ENCODE measurements around the gene DAAM1.

DAAM1 gene

DNA sequence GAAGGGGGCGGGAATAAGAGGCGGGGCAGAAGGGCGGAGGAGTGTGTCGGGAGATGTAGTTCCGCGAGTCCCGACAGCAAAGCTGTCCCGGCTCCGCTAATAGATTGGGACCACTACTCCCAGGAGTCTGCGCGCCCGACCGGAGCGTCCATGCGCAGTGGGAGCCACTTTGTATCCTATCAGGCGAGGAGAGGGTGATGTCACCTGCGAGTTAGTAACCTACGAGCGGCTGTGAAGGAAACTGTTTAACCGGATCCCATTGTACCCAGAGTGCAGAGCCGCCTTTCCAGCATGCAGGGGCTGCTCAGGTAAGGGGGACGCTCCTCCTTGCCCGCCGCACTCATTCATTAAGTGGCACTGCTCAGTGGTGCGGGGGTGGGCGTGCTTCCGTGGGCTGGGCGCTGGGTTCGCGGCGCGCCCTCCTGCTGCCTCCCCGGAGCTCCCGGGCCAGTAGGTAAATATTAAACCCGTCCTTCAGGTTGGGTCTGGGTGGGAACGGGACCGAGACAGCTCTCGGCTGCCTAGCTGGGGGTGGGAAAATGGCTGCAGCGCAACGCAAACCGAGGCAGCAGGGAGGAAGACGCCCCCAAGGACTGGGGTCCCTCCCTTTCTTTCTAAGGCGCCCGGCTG lies at the start of gene DAAM1:
DAAM1 (plus strand) TSS at position 207 of the 630 bp plus-strand sequence. CDS start 74,811 bp downstream, outside the sequence.
- in situ Hi-C loops (cut with MboI; ENCODE audit: low sequenced_read_pairs), result no loop called here

DNA sequence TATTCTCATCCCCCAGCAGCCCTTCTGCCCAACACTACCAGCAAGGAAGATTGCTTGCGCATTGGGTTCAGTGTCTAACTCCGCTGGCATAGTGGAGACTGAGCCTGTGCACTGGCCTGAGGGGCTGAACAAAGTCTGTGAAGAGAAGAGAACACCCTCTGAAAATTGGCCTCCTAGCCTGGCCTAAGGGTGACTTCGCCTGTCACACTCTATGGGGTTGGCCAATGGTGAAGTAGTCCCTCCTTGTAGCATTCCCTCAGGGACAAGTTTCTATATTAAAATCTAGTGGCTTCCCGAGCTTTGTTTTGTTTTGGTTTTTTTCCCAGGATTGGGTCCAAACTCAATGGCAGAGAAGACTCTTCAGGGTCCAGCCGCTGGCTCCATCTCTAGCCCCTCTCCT lies 49.1 kb upstream of the DAAM1 start:
- in situ Hi-C loops (cut with MboI; ENCODE audit: low sequenced_read_pairs), result no loop called here

DNA sequence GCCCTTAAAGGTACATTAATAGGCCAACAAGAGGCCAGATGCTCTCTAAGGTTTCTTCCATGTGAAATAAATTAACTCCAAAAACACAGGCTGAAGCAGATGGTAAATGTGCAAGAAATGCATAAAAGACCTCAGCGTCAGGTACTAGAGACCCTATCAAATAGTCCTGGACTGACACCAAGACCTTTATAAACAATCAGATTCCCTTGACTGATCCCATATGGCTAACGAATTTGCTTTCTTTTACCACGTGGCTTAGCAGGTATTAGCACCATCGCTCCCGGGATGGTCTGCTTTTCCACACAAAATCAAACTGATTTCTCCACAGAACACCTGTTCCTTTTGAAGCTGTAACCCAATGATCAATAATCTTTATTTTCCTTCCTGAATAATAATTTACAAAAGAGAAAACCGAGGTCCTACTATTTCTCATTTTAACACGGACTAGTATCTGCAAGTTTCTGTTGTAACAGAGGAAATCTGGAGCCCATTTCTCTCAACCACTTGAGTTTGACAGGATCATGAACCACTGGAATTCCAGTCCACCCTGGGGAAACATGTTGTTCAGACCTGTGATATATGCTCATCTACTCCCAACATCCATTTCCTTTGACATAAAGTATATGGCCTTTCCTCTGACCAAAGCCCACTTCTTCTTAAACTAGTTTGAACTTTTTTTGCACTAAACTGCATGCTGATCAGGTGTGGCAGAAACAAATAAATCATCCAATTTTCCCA lies 48.2 kb upstream of the DAAM1 start:
- in situ Hi-C loops (cut with MboI; ENCODE audit: low sequenced_read_pairs), result no loop called here

DNA sequence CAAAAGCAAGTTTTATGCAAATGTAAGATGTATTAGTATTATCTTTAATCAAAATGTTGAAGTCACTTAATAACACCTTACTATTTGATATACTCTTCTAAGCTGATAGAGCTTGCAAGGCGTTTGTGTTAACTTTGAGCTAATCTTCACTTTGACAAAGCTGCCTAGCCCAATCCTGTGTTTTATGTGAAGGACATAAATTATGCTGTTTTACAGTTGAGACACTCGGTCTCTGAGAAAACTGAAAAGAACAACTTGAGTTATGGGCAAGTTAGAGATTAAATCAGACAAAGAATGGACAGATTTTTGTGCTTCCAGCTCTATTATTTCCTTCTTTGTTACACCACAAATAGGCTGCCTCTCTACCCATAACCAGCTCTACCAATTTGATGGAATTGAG lies 42.0 kb upstream of the DAAM1 start:
- in situ Hi-C loops (cut with MboI; ENCODE audit: low sequenced_read_pairs), result no loop called here

DNA sequence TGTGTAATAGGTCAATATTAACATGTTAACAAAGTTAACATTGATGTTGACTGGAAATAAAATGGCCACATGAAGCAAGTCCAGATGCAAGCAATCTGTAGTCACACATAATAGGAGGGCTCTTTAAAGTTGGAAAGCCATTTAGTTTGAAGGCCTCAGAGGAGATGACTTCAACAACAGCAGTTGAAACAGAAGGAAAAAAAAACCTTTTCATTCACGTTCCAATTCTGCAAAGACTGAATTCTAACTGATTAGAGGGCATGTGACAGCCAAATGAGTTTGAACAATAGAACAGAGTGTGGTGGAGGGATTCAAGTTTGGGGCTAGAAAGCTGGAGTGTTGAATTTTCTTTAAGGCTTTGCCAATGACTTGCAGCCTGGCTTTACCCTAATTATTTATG lies 41.5 kb upstream of the DAAM1 start:
- in situ Hi-C loops (cut with MboI; ENCODE audit: low sequenced_read_pairs), result no loop called here

DNA sequence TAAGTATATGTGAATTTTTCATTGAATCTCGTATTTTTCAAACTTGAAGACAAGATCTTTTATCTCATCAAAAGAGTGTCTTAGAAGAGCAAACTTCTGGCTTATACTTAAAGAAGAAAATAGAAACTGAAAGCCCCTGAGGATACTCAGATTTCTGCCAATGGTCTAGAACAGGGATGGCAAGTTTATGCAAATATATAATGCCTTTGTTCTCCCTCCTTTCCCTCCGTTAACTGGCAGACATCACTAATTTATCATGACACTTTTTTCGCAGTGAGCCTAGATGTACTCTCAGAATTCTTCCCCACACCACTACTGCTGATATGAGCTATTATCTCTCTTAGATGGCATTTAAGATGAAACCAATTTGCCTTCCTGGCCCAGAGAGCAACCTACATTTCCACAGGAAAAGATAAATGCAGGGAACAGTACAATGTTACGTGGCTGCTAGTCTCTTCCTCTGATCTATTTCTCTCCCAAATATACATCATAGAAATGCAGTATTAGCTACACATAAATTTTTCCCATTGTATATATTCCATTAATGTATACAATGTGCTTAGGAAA lies 40.0 kb upstream of the DAAM1 start:
- in situ Hi-C loops (cut with MboI; ENCODE audit: low sequenced_read_pairs), result no loop called here

DNA sequence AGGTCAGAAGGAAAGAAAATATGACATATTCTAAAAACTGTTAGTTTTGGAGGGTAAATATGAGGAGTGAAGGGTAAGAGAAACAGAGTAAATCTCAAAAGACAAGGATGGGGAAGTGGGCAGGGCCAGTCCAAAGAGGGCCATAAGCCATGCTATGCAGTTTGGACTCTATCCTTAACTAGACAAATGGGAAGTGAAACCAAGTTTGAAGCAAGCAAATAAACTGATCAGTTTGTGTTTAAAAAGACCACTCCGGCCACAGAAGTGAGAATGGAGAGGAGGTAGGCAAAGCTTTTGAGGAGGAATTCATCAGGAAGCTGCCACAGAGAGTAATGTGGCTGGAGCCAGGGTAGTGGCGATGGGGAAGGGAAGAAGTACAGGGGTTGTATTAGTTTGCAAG lies 37.5 kb upstream of the DAAM1 start:
- in situ Hi-C loops (cut with MboI; ENCODE audit: low sequenced_read_pairs), result no loop called here

DNA sequence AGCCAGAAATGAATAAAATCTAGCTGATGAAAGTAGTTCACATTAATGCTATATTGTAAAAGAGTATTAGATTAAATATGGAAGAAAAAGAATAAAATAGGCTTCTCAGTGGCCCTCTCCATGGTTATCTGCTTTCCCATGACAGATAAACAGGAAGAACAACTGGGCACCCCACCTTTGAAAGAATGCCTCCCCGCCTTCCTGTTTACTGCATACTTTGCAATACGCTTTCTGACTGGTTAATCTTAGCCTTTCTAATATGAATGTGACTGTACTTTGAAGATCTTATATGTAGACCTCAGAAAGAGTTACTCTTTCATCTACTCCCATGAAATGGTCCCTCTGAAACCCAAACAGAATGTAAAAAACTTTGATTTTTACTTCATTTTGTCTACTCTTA lies 34.1 kb upstream of the DAAM1 start:
- in situ Hi-C loops (cut with MboI; ENCODE audit: low sequenced_read_pairs), result no loop called here

DNA sequence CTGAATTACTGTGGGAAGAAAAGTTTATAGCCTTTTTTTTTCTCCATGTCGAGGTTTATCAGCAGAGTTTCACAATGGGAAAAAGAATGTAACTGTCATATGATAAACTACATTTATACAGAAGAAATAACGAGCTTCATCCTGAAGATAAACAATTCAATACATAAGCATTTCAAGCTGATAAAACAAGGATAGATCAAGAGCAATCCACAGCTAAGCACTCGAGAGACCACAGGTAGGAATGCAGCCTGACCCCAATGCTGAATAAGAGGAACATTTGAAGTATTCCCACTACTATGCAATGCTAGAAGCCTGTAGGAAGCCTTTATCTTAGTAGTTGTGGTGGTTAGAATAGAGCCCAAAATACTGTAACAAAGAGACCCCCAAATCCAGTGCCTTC lies 32.6 kb upstream of the DAAM1 start:
- in situ Hi-C loops (cut with MboI; ENCODE audit: low sequenced_read_pairs), result no loop called here

DNA sequence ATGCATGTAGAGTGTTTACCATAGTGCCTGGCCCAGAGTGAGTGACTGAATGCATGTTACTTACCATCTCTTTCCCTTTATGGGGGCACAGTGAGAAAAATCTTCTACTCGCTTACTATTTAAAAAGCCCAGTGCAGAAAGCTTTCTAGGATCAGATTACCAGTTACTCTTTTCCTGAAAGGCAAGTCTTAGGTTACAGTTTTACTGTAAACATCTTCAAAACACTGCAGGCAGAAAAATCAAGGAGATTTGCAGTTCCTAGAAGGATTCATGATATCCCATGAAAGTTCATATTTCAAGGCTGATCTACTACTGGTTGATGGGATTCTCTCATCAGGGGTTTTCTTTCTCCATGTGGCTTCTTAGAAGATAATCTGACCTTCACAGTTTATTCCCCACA lies 29.3 kb upstream of the DAAM1 start:
- in situ Hi-C loops (cut with MboI; ENCODE audit: low sequenced_read_pairs), result no loop called here

DNA sequence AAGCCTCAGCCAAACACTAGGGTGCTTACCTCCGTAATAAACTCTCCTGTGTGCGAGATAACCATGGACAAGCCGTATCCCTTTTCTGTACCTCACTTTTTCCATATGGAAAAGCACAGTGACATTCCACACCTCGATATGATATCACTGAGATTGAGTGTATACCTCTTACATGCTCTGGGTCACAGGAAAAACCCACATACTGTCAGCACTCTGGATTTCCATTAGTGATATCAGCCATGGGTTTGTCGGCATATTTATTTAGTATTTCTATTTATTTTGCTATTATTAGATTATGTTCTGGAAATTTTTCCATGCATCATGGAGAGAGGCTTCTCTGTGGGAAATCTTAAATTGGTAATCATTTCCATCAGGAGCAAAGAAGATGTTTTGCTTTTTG lies 28.0 kb upstream of the DAAM1 start:
- in situ Hi-C loops (cut with MboI; ENCODE audit: low sequenced_read_pairs), result no loop called here

DNA sequence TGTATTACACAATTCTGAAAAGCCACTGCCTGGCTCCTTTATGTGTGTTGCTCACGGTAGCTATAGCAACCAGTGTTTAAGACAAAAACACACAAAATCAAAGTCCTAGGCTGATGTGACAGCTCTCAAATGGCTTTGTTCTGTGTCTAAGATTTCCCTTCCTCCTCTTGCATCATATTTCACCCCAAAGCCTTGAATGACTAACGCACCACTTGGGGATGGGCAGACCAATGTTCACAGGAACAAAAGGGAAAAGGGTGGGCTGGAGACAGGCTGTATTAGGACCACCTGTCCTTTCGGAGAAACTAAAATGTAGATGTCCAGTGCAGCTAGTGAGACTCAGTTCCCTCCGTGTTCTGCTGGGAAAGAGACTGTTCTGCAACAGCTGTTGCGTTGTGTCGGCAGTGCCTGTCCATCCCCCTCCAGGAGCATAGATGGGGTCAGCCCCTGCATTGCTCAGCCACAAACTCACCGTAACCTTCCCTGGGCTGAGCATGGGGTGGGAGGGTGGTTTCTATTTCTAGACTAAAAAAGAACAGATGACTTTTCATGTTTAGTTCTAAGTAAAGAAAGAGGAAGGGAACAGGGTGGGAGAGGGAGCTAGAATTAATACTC lies 26.8 kb upstream of the DAAM1 start:
- in situ Hi-C loops (cut with MboI; ENCODE audit: low sequenced_read_pairs), result no loop called here

DNA sequence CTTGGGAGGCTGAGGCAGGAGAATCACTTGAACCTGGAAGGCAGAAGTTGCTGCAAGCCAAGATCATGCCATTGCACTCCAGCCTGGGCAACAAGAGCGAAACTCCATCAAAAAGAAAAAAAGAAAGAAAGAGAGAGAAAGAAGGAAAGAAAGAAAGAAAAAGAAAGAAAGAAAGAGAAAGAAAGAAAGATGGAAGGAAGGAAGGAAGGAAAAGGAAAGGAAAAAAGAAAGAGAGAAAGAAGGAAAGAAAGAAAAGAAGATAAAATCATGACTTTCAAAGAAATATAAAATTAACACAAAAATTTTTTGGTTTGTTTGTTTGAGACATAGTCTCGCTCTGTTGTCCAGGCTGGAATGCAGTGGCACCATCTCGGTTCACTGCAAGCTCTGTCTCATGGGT lies 22.2 kb upstream of the DAAM1 start:
- in situ Hi-C loops (cut with MboI; ENCODE audit: low sequenced_read_pairs), result no loop called here

DNA sequence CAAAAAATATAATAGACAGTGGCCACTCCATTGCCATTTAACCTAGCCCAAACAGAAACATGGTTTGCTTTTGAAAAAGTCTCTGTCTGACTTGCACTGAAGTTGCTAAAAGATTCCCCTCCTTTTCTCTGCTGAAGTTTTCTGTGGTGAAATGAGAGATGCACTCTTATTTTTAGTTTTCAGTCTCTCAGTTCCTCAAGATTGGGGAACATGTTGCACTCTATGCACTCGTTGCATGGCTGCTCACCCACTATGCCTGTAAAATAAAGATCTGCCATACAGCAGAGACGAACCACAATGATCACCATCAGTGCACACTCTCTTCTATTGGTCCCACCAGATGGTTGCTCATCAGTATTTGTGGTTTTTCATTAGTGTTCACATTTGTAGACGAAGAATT lies 13.1 kb upstream of the DAAM1 start:
- in situ Hi-C loops (cut with MboI; ENCODE audit: low sequenced_read_pairs), result no loop called here

DNA sequence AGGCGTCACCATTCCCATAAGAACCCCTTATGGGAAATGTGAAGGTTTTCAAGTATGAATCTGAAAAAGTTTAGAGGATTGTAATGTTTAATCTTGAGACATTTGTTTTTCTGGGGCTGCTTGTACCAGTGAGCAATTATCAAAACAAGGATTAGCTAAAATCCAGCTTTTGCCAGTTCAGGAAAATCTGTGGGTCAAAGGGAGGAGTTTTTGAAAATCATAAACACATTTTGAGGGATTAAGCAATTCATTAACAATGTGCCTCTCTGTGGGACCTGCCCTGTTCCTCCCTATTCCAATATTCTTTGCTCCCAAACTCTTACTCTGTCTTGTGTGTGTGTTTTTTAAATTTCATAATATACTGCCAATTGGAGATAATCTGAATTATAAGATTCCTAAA lies 11.7 kb upstream of the DAAM1 start:
- in situ Hi-C loops (cut with MboI; ENCODE audit: low sequenced_read_pairs), result no loop called here

DNA sequence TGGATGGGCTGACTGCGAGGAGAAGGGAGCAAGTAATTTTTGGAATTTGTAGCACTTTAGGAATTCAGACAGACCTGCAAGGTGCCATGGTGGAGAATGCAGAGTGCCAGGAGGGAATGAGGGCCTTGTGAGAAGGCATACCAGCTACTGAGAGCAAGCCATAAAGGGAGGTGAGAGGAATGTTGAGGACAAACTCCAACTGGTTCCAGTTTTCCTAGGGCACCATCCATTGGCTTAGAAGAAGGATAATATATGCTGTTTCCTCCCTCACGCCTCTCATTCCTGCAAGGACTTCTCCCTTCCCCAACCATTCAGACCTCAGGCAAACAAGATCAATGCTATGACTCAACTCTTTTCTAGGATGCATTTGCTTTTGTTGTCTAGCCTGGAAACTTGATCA lies 11.2 kb upstream of the DAAM1 start:
- in situ Hi-C loops (cut with MboI; ENCODE audit: low sequenced_read_pairs), result no loop called here

DNA sequence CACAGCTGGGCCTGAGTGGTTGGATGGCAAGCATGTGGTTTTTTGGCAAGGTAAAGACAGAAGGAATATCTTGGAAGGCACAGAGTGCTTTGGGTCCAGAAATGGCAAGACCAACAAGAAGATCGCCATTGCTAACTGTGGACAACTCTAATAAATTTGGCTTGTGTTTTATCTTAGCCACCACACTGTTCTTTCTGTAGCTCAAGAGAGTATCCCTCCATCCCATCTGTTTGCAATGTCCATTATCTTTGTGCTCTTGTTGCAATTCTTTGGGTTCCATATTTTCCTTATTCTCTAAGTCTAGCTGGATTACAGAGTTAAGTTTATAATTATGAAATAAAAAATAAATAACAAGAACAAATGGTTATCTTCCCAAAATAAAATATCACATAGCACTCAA lies 6.7 kb upstream of the DAAM1 start:
- in situ Hi-C loops (cut with MboI; ENCODE audit: low sequenced_read_pairs), result no loop called here

DNA sequence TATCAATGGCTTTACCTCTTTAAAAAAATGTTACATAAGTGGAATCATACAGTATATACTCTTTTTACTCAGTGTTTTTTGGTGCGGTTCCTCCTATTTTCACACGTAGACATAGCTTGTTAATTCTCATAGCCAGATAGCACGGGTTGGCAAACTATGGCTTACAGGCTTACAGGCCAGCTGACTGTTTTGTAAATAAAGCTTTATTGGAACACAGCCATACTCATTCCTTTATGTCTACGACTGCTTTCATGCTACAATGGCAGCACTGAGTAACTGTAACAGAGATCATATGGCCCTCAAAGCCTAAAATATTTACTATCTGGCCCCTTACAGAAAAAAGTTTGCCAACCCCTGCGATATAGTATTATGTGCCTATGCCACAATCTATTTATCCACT lies 5.8 kb upstream of the DAAM1 start:
- in situ Hi-C loops (cut with MboI; ENCODE audit: low sequenced_read_pairs), result no loop called here

DNA sequence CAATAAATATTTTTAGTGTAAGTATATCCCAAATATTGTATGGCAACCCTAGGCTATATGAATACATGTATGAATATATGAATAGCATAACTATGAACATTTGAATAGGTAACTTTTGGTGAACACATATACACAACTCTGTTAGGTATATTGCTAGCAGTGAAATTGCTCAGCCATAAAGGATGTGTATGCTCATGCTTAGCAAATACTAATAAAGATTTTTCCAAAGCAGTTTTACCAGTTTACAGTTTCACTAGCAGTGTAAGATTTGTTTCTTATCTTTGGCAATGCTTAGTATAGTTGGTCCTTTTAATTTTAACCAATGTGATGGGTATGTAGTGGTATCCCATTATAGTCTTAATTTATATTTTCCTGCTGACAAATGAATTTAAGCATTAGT lies 5.3 kb upstream of the DAAM1 start:
- in situ Hi-C loops (cut with MboI; ENCODE audit: low sequenced_read_pairs), result no loop called here

DNA sequence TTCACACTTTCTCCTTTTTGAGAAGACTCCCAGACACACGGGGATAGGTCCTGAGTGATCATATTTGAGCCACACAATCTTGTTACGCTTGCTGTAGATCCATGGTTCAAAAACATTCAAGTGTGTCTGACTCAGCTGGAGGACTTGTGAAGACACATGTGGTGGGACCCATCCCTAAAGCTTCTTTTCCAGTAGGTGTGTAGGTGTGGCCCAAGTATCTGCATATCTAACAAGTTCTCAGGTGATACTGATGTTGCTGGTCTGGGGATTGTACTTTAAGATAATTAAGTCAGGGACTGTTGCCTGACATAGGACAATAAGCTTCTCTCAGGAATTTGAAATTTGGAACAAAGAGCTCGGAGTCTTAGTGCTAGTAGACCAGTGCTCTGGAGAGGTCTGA lies 4.1 kb upstream of the DAAM1 start:
- in situ Hi-C loops (cut with MboI; ENCODE audit: low sequenced_read_pairs), result no loop called here

DNA sequence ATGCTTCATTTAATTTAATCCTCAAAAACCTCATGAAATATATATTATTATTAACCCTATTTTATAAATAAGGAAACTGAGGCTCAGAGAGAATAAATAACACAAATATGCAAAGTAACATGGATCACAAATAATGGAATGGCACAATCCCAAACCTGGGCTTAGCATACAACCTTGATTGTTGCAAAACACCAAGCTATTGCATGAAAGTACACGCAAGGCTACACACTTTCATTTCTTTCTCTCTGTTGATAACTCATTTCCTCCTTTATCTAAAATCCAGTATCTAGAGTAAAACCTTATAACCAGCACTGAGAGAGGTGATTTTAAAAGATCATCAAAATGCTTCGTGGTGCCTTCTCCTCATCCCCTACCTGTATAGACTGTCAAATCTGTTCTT lies 2.8 kb upstream of the DAAM1 start:
- in situ Hi-C loops (cut with MboI; ENCODE audit: low sequenced_read_pairs), result no loop called here

DNA sequence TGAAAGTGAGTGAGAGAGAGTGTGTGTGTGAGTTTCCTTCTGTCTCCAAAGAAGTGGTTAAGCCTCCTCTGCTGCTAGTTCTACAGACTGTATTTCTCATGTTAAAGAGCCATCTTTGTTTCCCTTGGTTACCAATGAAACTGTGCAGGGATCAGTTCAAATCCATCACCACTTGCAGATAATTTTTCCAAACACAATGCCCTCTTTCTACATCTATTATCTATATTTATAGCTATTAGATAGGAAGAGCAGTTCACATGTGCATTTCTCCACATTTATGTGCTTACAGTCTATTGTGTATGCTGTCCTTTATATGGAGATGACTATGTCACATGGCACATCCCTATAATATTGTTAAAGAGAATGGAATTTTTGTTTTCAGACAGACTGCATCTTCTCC lies 2.2 kb upstream of the DAAM1 start:
- in situ Hi-C loops (cut with MboI; ENCODE audit: low sequenced_read_pairs), result no loop called here

Data from hTERT RPE-1 (cell line).